ENCODE data around the gene SALL4.
"Not testable (repeated sequence)": the region's sequence is repeated elsewhere in the genome, so short reads cannot be mapped to it uniquely, and the experiment has no call there.

The SALL4 gene

GRCh38 chr20:51739722-51740249, 62.5 kb downstream of the SALL4 start:
- in situ Hi-C loops (cut with HindIII; ENCODE audit: low sequenced_read_pairs) = no loop called here
- no peak for TF ChIP-seq CTCF (IDR thresholded peaks at IDR 0.05; ENCODE audit: low read depth, low read length, missing control alignments)
- no peak for DNase-seq (ENCODE audit: low read depth)
- H3K4me3 ChIP-seq (ENCODE audit: low read depth, low read length) = no peak overlapping the region

GRCh38 chr20:51738877-51739447, 63.4 kb downstream of the SALL4 start:
- DNase-seq (ENCODE audit: low read depth) = no peak
- H3K4me3 ChIP-seq (ENCODE audit: low read depth, low read length) = no peak overlapping the region
- in situ Hi-C loops (cut with HindIII; ENCODE audit: low sequenced_read_pairs) = no loop called here
- no peak for TF ChIP-seq CTCF (IDR thresholded peaks at IDR 0.05; ENCODE audit: low read depth, low read length, missing control alignments)

- H3K4me3 ChIP-seq (ENCODE audit: low read depth, low read length); DNase-seq (ENCODE audit: low read depth); in situ Hi-C loops (cut with HindIII; ENCODE audit: low sequenced_read_pairs): not testable (repeated sequence)
Measured at GRCh38 chr20:51738261-51738660, 64.1 kb downstream of the SALL4 start.

GRCh38 chr20:51736947-51737346, 65.4 kb downstream of the SALL4 start:
- H3K4me3 ChIP-seq (ENCODE audit: low read depth, low read length) = no peak overlapping the region
- TF ChIP-seq CTCF (IDR thresholded peaks at IDR 0.05; ENCODE audit: low read depth, low read length, missing control alignments) = no peak
- in situ Hi-C loops (cut with HindIII; ENCODE audit: low sequenced_read_pairs) = no loop called here
- no peak for DNase-seq (ENCODE audit: low read depth)

GRCh38 chr20:51735728-51736600, 66.4 kb downstream of the SALL4 start:
- H3K4me3 ChIP-seq (ENCODE audit: low read depth, low read length) = no peak overlapping the region
- in situ Hi-C loops (cut with HindIII; ENCODE audit: low sequenced_read_pairs) = no loop called here
- DNase-seq (ENCODE audit: low read depth) = no peak
- TF ChIP-seq CTCF (IDR thresholded peaks at IDR 0.05; ENCODE audit: low read depth, low read length, missing control alignments) = no peak

GRCh38 chr20:51734876-51735720, 67.2 kb downstream of the SALL4 start:
- in situ Hi-C loops (cut with HindIII; ENCODE audit: low sequenced_read_pairs) = no loop called here
- no peak for DNase-seq (ENCODE audit: low read depth)
- H3K4me3 ChIP-seq (ENCODE audit: low read depth, low read length) = no peak overlapping the region
- no peak for TF ChIP-seq CTCF (IDR thresholded peaks at IDR 0.05; ENCODE audit: low read depth, low read length, missing control alignments)
